DLD1 (cell line): ENCODE results near the gene NBEA.
"Not testable (repeated sequence)": the region's sequence is repeated elsewhere in the genome, so short reads cannot be mapped to it uniquely, and the experiment has no call there.

Experiments used
- in situ Hi-C: cut with HindIII; loops from 2 replicates; pipeline ENCODE4 v1.10.0; 2017; ENCODE audit warnings: low sequenced_read_pairs

NBEA gene

GRCh38 chr13:34941835-34942731, at the start of gene NBEA:
NBEA (plus strand) TSS chr13:34942270; CDS start chr13:34942821, 551 bp downstream.
- in situ Hi-C loops: no loop called here

GRCh38 chr13:34894756-34895155, 47.3 kb upstream of the NBEA start:
- in situ Hi-C loops: no loop called here

- in situ Hi-C loops: no loop called here
These were observed 44.9 kb upstream of the NBEA start for GRCh38 chr13:34897220-34897619.

GRCh38 chr13:34899888-34900287, 42.2 kb upstream of the NBEA start:
- in situ Hi-C loops: no loop called here

- in situ Hi-C loops: no loop called here
These were observed 41.8 kb upstream of the NBEA start for GRCh38 chr13:34900288-34900739.

GRCh38 chr13:34901572-34901971, 40.5 kb upstream of the NBEA start:
- in situ Hi-C loops: no loop called here

- in situ Hi-C loops: no loop called here
These were observed 30.9 kb upstream of the NBEA start for GRCh38 chr13:34911159-34911558.

- in situ Hi-C loops: no loop called here
These were observed 29.0 kb upstream of the NBEA start for GRCh38 chr13:34913040-34913439.

GRCh38 chr13:34914416-34914815, 27.7 kb upstream of the NBEA start:
- in situ Hi-C loops: no loop called here

GRCh38 chr13:34926508-34926907, 15.6 kb upstream of the NBEA start:
- in situ Hi-C loops: no loop called here

- in situ Hi-C loops: not testable (repeated sequence)
These were observed 13.4 kb upstream of the NBEA start for GRCh38 chr13:34928676-34929075.

- in situ Hi-C loops: no loop called here
These were observed 10.5 kb upstream of the NBEA start for GRCh38 chr13:34931572-34931971.

GRCh38 chr13:34933349-34933748, 8.7 kb upstream of the NBEA start:
- in situ Hi-C loops: no loop called here

- in situ Hi-C loops: no loop called here
These were observed 8.3 kb upstream of the NBEA start for GRCh38 chr13:34933786-34934185.

- in situ Hi-C loops: no loop called here
These were observed 6.2 kb upstream of the NBEA start for GRCh38 chr13:34935841-34936240.

- in situ Hi-C loops: no loop called here
These were observed 2.3 kb upstream of the NBEA start for GRCh38 chr13:34939771-34940170.

GRCh38 chr13:34941436-34941834, 635 bp upstream of the NBEA start:
- in situ Hi-C loops: no loop called here

GRCh38 chr13:34942732-34943435, 814 bp downstream of the NBEA start:
- in situ Hi-C loops: no loop called here

- in situ Hi-C loops: no loop called here
These were observed 1.6 kb downstream of the NBEA start for GRCh38 chr13:34943436-34944273.

GRCh38 chr13:34944274-34944634, 2.2 kb downstream of the NBEA start:
- in situ Hi-C loops: no loop called here

GRCh38 chr13:34944751-34945150, 2.7 kb downstream of the NBEA start:
- in situ Hi-C loops: no loop called here
